GM19240 (cell line): Measurements from ENCODE around the gene UBE2S.
A peak's percentile ranks its signal among the peaks of the same experiment; 100 is the strongest.
"Not testable (repeated sequence)": the region's sequence is repeated elsewhere in the genome, so short reads cannot be mapped to it uniquely, and the experiment has no call there.

ENCODE experiments used
- DNase-seq: peaks from one replicate; pipeline ENCODE4 v3.0.0; 2011; ENCODE audit warnings: low spot score; ENCODE audit not compliant: insufficient read length

The UBE2S gene

GRCh38 chr19:55406826-55407549 lies 600 bp downstream of the UBE2S start:
- DNase-seq: no peak

GRCh38 chr19:55406091-55406825 lies 1.3 kb downstream of the UBE2S start:
- DNase-seq: no peak

- DNase-seq: no peak
These were observed 1.9 kb downstream of the UBE2S start for GRCh38 chr19:55405638-55406037.

DNA sequence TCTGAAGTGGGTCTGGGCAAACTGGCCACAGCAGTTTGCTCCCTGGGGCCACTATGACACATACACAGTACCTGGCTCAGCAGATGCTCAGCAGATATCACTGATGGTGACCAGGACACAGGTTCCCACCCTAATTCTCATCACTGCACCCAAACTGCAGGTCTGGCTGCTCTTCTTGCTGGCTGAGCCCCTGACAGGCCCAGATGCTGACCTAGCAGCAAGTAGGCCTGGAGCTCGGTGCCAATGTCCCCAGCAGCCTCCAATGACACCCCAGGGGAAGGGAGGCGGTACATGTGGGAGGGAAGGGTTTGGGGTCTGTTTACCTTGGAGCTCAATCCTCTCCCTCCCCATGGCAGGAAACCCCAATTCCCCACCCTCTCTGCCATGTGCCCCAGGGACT lies 5.1 kb downstream of the UBE2S start:
- DNase-seq: no peak

GRCh38 chr19:55401390-55401789 lies 6.2 kb downstream of the UBE2S start:
- not testable (repeated sequence) for DNase-seq

DNA sequence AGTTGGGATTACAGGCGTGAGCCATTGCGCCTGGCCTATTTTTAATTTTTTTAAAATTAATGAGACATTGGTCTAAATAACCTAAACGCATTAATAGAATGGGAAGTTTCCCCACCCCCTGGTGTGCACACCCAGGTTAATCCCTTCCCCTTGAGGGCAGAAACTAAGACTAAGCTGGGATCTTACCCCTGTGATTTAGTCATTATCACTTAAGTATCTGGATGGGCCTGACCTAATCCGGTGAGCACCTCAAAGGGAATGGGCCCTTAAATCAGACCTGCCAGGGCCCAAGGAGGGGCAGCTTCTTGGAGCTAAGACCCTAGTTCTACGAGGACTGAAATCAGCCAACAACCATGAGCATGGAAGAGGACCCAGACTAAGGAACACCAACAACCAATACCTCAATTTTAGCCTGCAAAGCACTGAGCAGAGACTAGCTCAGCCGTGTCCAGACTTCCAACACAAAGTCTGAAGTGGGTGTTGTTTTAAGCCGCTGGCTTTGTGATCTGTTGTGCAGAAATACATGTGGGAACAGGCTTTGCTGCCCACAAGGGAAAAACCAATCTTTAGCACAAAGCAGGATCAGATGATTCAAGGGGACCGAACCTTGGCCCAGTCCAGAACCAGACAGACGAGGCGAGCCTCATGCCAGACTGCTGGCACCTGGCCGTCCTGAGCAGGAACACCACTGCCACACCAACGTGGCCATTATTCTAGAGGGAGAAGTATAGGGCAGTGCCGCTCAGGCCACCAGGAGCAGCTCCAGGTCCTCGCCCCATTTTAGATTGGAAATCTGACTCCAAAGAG lies 7.1 kb downstream of the UBE2S start:
- DNase-seq: no peak

DNA sequence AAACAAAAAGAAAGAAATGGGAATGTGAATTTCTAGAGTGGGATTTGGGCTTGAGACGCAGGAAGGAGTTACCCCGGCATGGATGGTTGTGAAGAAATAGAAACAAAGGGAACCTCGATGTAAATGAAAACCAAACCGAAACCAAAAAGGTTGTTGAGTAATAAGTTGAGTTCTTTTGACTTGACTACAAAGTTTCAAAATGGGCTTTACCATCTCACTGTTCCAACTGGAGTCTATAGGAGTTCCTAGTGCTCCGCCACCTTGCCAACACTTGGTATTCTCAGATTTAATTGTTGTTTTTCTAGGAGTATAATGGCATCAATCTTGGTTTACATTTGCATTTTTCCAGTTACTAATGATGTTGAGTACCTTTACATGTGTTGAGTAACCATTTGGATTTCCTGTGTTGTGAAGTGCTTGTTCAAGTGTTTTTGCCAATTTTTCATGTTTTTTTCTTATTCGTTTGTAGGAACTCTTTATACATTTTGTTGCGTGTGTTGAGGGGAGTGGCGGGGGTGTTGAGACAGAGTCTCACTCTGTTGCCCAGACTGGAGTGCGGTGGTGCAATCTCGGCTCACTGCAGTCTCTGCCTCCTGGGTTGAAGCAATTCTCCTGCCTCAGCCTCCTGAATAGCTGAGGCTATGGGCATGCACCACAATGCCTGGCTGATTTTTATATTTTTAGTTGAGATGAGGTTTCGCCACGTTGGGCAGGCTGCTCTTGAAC lies 9.2 kb downstream of the UBE2S start:
- no peak for DNase-seq

- DNase-seq: no peak
These were observed 14.5 kb downstream of the UBE2S start for GRCh38 chr19:55392820-55393761.

DNA sequence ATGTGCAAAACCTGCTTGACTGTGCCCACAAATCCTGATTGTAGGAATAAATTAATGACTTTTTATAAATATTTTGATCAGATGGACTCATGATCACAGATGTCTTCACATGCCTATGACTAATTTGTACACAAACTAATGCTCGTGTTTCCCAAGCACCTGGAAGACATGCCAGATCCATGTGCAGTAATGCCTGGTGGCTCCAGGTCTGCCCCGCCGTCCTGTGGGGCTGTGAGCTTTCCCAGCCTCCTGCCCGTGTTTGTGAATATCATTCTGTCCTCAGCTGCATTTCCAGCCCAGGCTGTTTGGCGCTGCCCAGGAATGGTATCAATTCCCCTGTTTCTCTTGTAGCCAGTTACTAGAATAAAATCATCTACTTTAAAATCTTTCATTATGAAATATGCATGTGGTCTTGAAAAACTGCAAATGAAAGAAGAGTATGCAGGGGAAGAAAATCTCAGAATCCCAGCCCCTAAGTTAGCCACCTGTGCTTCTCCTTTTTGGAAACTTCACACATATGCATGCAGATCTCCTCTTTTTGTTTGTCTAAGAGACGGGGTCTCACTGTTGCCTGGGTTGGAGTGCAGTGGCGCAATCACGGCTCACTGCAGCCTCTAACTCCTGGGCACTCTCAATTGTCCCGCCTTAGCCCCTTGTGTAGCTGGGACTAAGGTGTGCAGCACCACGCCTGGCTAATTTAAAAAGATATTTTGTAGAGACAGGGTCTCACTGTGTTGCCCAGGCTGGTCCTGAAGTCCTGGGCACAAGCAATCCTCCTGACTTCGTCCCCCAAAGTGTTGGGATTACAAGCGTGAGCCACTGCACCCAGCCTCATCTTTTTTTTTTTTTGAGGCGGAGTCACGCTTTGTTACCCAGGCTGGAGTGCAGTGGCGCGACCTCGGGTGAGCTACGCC lies 15.6 kb downstream of the UBE2S start:
- no peak for DNase-seq

DNA sequence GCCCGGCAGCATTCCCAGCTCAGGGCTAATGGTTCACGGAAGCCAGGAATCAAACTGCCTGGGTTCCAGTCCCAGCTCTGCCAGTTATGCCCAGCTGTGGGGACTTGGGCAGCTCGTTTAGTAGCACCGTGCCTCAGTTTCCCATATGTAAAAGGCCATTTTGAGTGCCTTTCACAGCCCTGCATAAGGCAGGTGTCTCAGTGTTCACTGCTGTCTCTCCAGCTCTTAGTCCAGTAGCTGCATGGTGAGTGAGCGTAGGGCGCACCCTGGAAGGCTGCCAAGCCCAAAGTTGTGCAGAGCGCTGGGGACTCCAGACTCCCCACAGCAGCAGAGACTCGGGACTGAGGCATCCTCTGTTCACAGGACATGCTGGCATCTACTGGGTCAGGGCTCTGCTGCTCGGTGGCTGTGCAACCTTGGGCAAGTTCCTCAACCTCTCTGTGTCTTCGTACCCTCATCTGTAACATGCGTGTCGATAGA lies 16.4 kb downstream of the UBE2S start:
- no peak for DNase-seq

DNA sequence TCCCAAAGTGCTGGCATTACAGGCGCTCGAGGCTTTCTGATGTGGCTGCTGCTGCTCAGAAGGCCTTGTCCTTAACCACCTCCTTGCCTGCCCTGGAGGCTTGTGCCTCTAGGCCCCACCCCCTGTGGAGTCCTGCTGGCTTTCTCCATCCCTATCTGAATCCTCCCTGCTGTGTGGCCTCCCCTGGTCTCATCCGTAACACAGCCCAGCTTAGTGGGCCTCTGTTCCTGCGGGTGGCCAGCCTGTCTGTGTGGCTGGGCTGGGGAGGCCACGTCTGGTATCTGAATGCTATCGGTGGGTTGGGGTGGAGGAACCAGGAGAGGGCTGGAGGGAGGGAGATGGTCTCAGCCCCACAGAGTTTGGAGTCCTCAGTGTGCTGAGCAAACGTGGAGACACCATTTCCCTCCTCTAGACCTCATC lies 17.1 kb downstream of the UBE2S start:
- no peak for DNase-seq

- no peak for DNase-seq
These were observed 17.9 kb downstream of the UBE2S start for GRCh38 chr19:55389386-55390317.

DNA sequence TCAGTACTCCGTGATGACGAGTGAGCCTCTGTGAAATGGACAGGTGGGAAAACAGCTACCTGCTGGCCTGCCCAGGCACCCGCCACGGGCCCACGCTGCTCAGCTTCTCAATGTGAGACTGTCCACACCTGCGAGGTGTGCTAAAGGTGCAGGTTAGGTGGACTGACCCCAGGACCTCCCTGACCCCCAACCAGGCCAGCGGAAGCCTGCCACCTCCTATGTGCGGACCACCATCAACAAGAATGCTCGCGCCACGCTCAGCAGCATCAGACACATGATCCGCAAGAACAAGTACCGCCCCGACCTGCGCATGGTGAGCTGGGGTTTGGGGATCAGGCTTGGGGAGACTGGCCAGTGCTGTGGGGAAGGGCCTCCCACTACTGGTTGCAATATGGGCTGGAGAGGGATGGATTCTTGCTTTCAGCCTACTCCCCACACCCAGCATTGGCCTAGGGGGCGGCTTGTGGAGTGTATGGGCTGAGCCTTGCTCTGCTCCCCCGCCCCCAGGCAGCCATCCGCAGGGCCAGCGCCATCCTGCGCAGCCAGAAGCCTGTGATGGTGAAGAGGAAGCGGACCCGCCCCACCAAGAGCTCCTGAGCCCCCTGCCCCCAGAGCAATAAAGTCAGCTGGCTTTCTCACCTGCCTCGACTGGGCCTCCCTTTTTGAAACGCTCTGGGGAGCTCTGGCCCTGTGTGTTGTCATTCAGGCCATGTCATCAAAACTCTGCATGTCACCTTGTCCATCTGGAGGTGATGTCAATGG lies 19.7 kb downstream of the UBE2S start:
- DNase-seq: no peak

- no peak for DNase-seq
These were observed 21.1 kb downstream of the UBE2S start for GRCh38 chr19:55386493-55386971.

DNA sequence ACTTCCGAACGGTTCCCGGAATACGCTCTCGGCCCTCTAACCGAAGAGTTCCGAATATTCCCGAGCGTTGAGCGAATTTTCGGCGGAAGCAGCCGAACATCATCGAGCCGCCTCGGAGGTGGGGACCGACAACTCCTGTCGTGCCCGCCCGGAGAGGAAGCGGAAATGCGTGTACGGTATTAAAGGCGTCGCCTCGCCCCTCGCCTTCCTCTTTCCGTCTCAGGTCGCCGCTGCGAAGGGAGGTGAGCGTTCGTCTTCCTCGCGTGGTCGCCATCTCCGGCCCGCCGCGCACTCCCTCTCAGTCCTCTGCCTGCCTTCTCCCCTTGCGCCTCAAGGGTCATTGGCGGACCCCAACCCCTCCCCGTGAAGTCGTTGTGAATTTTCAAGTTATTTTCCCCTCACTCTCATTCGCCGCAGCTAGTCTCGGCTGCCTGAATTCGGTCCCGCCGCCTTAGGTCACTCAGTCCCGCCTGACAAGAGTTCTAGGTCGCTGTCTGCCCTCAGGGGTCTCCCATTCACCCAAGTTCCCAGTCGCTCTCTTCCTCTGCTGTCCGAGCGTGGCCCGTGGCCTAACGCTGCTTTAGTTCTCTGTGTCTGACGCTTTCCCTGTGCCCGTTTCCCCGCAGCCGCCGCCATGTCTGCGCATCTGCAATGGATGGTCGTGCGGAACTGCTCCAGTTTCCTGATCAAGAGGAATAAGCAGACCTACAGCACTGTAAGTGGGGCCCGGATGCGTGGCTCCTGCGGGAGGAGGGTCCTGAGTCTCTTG lies 21.7 kb downstream of the UBE2S start, which contains the start of gene RPL28:
RPL28 (plus strand) TSS at position 209 of the 769 bp plus-strand sequence; CDS start at position 635, 426 bp downstream.
- DNase-seq: peak; percentile 98
